GM23338 (cell line): ENCODE data around the gene UGT1A1.

Source experiments
- CTCF ChIP-seq, 2 experiments: fragments of 200-600 bp in 1 of 2; sonication (generic) in 1 of 2; conservative IDR thresholded peaks; 2 replicates each; pipeline versions ENCODE4 v1.5.1 to v1.6.1; 2016 to 2017; ENCODE audit warnings: antibody characterized with exemption in 2 of 2, low read depth in 2 of 2, mild to moderate bottlenecking in 2 of 2, moderate library complexity in 1 of 2
- EZH2 ChIP-seq: fragments of 200-600 bp; sonication (generic); IDR thresholded peaks from one replicate; pipeline ENCODE4 v1.8.0; 2017; ENCODE audit warnings: antibody characterized with exemption, mild to moderate bottlenecking, low read depth; ENCODE audit not compliant: unreplicated experiment
- EZH2phosphoT487 ChIP-seq: fragments of 200-600 bp; sonication (generic); IDR thresholded peaks from one replicate; pipeline ENCODE4 v1.8.1; 2018; ENCODE audit warnings: antibody characterized with exemption; ENCODE audit not compliant: unreplicated experiment
- REST ChIP-seq: IDR thresholded peaks from one replicate; pipeline ENCODE4 v1.6.1; 2018; ENCODE audit warnings: antibody characterized with exemption; ENCODE audit not compliant: unreplicated experiment
- STAT1 ChIP-seq: IDR thresholded peaks from one replicate; pipeline ENCODE4 v1.6.1; 2016; ENCODE audit warnings: antibody characterized with exemption; ENCODE audit not compliant: unreplicated experiment

- TF ChIP-seq CTCF (conservative IDR thresholded peaks at IDR 0.05; ENCODE audit: low read depth in 2 of 2) = no peak
- TF ChIP-seq EZH2 = no peak
- no peak for TF ChIP-seq EZH2phosphoT487
- no peak for TF ChIP-seq REST
- TF ChIP-seq STAT1 = no peak
These were observed 6.3 kb downstream of the UGT1A1 start for GRCh38 chr2:233766416-233766815.
